Skeletal muscle satellite cell (primary cell): ENCODE results near the gene CALN1.
"Not testable (repeated sequence)": the region's sequence is repeated elsewhere in the genome, so short reads cannot be mapped to it uniquely, and the experiment has no call there.

Source experiments
- H3K27me3 ChIP-seq: 2 replicates; pipeline ENCODE4 v1.7.0; 2013; ENCODE audit warnings: low read length; ENCODE audit not compliant: control insufficient read depth, insufficient read depth
- H3K36me3 ChIP-seq: 2 replicates; pipeline ENCODE4 v1.7.0; 2013; ENCODE audit warnings: mild to moderate bottlenecking, control low read depth, low read length; ENCODE audit not compliant: insufficient read depth
- H3K4me1 ChIP-seq: 2 replicates; pipeline ENCODE4 v1.7.0; 2013; ENCODE audit warnings: low read length; ENCODE audit not compliant: control insufficient read depth, insufficient read depth
- H3K4me2 ChIP-seq: 2 replicates; pipeline ENCODE4 v1.7.0; 2013; ENCODE audit warnings: mild to moderate bottlenecking, low read length
- H3K4me3 ChIP-seq: 2 replicates; pipeline ENCODE4 v1.7.0; 2013; ENCODE audit warnings: low read length
- H3K9ac ChIP-seq: 2 replicates; pipeline ENCODE4 v1.7.0; 2013; ENCODE audit warnings: mild to moderate bottlenecking, low read depth, low read length, moderate library complexity
- H3K9me3 ChIP-seq: replicated peaks from 2 replicates; pipeline ENCODE4 v1.7.0; 2013; ENCODE audit warnings: mild to moderate bottlenecking, control low read depth, low read length

CALN1 gene

DNA sequence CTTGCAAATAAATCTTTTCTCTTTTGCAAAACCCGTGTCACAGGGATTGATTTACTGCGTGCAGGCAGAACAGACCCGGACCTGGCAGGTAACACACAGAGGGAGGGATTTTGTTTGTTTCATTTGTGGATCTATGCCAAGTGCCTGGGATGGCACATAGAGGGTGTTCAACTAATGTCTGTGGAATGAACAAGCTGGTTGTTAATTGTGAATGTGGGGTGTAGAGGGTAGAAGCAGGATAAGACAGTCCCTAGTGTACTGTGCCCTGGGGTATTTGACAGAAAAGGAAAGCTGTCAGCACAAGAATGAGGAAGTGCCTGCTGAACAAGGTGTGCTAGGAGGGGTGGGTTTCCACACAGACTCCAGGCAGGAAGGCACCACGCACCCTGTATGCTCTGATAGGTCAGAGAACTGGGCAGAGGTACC is 331.8 kb downstream of the CALN1 start:
- no peak overlapping the region for H3K4me2 ChIP-seq
- H3K27me3 ChIP-seq: no peaks in the 10 kb centered on the region

DNA sequence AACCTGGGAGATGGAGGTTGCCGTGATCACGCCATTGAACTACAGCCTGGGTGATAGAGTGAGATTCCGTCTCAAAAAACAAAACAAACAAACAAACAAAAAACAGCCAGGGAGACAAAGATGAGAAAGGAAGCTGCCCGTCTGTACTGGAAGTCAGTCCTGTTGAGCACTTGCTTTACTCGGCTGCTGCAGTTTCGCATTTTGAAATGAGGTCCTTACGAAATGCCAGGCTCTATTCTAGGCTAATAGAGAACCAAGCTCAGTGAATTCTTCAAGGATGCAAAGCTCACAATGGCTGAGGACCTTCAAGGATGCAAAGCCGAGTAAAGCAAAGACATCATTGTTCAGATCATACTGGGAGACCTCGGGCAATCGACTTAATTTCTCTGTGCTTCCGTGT is 333.3 kb downstream of the CALN1 start:
- Histone ChIP-seq H3K4me1 (no peaks in the 10 kb centered on the region), H3K4me2 (no peak overlapping the region), H3K9ac (no peak overlapping the region), H3K9me3 (peaks cover 5% of the 10 kb centered on the region), H3K27me3 (no peaks in the 10 kb centered on the region), H3K36me3 (no peaks in the 10 kb centered on the region), H3K4me3 (no peak overlapping the region)

More for the DNA sequence above, 331.8 kb downstream of the CALN1 start:
- H3K4me3 ChIP-seq: no peak overlapping the region
- no peaks in the 10 kb centered on the region for H3K4me1 ChIP-seq
- peaks cover 5% of the 10 kb centered on the region for H3K9me3 ChIP-seq
- H3K9ac ChIP-seq: no peak overlapping the region
- H3K36me3 ChIP-seq: no peaks in the 10 kb centered on the region

DNA sequence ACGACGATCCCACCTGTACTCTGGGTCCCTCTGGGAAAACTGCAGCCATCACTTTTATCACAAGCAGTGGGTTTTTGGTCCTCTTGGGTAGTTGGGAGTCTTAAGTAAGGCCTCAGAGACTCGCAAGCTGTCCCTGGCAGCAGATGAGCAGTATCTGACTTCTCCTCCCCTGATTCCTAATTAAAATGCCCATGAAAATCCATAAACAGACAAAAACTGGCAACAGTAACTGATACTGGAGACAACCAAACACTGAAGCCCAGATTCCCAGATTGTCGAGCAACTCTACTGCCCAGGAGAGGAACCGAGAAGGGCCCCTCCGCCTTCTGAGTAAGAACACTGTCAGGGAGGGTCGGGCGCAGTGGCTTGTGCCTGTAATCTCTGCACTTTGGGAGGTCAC is 333.8 kb downstream of the CALN1 start:
- H3K9ac ChIP-seq: no peak overlapping the region
- H3K4me2 ChIP-seq: no peak overlapping the region
- H3K36me3 ChIP-seq: no peaks in the 10 kb centered on the region
- no peaks in the 10 kb centered on the region for H3K4me1 ChIP-seq
- H3K4me3 ChIP-seq: no peak overlapping the region
- H3K9me3 ChIP-seq: peaks cover 5% of the 10 kb centered on the region
- no peaks in the 10 kb centered on the region for H3K27me3 ChIP-seq

DNA sequence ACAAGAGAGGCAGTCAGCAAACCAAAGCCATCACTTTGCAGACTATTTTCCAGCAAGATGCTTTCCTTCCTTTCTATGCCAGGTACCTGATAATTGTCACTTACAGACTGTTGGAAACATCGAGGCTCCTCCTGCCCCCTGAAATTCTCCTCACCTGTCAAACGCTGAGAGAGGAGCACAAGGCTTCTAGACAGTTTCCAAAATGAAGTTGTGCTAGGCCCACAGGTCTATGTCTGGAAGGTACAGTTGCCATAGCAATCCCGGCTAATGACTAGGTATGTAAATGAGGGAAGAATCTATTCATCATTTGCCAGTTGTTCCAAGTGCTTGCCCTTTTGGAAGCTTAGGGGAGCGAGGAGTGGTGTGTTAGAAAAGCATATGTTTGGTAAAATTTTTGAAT is 334.4 kb downstream of the CALN1 start:
- no peak overlapping the region for H3K4me2 ChIP-seq
- H3K4me1 ChIP-seq: no peaks in the 10 kb centered on the region
- no peak overlapping the region for H3K4me3 ChIP-seq
- no peak overlapping the region for H3K9ac ChIP-seq
- H3K27me3 ChIP-seq: no peaks in the 10 kb centered on the region
- H3K9me3 ChIP-seq: peaks cover 5% of the 10 kb centered on the region
- H3K36me3 ChIP-seq: no peaks in the 10 kb centered on the region

GRCh38 chr7:72072901-72073300 is 339.2 kb downstream of the CALN1 start:
- Histone ChIP-seq H3K4me2 (no peak overlapping the region), H3K9ac (no peak overlapping the region), H3K36me3 (no peaks in the 10 kb centered on the region), H3K4me3 (no peak overlapping the region), H3K4me1 (no peaks in the 10 kb centered on the region), H3K27me3 (no peaks in the 10 kb centered on the region), H3K9me3 (no peaks in the 10 kb centered on the region)

DNA sequence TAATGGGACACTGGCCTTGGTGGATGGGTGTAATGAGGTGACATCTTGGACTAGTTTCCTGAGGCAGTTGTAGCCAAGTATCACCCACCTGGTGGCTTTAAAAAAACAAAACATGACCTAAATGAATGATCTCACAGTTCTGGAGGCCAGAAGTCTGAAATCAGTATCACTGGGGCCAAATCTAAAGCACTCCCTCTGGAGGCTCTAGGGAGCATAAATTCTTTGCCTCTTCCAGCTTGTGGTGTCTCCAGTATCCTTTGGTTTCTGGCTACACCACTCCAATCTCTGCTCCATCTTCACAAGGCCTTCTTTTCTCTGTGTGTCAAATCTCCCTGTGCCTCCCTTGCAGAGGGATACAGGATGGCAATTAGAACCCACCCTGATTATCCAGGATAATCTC is 342.9 kb downstream of the CALN1 start:
- H3K9ac ChIP-seq: no peak overlapping the region
- H3K27me3 ChIP-seq: no peaks in the 10 kb centered on the region
- H3K4me3 ChIP-seq: no peak overlapping the region
- H3K9me3 ChIP-seq: peaks cover 2% of the 10 kb centered on the region
- no peaks in the 10 kb centered on the region for H3K4me1 ChIP-seq
- H3K36me3 ChIP-seq: no peaks in the 10 kb centered on the region
- H3K4me2 ChIP-seq: no peak overlapping the region

- not testable (repeated sequence) for H3K4me2 ChIP-seq, H3K4me3 ChIP-seq, H3K9me3 ChIP-seq, H3K9ac ChIP-seq, H3K27me3 ChIP-seq, H3K4me1 ChIP-seq, H3K36me3 ChIP-seq
Observed at GRCh38 chr7:72065764-72066163, 346.4 kb downstream of the CALN1 start.

DNA sequence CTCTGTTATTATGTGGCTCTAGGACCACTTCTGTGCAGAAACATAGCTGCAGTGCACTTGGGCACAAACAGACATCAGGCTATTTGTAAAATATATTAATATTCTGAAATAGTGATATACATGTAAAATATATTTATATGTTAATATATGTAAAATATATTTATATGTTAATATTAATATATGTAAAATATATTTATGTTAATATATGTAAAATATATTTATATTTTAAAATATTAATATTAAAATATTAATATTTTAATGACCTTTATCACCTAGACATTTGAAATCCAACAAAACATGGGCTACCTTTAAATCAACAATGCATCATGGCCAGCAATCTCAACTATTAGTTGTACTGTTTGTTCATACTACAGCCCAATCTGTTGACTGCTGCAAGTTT is 347.2 kb downstream of the CALN1 start:
- no peaks in the 10 kb centered on the region for H3K4me1 ChIP-seq
- H3K4me2 ChIP-seq: no peak overlapping the region
- H3K9me3 ChIP-seq: peaks cover 2% of the 10 kb centered on the region
- H3K36me3 ChIP-seq: no peaks in the 10 kb centered on the region
- no peak overlapping the region for H3K9ac ChIP-seq
- H3K27me3 ChIP-seq: no peaks in the 10 kb centered on the region
- H3K4me3 ChIP-seq: no peak overlapping the region

DNA sequence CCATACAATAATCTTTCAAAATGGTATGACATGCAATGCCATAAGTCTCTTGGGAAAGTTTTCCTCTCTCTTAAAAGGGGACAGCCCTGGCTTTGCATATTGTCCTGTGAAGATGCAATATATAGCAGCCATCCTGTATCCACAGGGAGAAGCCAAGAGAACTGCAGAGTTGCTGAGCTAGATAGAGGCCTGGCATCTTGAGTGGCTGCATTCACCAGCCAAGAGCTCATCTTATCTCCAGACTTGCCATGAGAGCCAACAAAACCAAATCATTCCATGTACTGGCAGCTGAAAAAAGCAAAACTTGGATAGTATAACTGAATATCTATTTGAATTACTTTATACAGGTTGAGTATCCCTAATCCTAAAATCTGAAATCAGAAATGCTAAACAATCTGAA is 348.8 kb downstream of the CALN1 start:
- no peak overlapping the region for H3K4me3 ChIP-seq
- no peaks in the 10 kb centered on the region for H3K27me3 ChIP-seq
- H3K4me2 ChIP-seq: no peak overlapping the region
- H3K9me3 ChIP-seq: peaks cover 2% of the 10 kb centered on the region
- no peak overlapping the region for H3K9ac ChIP-seq
- H3K4me1 ChIP-seq: no peaks in the 10 kb centered on the region
- H3K36me3 ChIP-seq: no peaks in the 10 kb centered on the region

DNA sequence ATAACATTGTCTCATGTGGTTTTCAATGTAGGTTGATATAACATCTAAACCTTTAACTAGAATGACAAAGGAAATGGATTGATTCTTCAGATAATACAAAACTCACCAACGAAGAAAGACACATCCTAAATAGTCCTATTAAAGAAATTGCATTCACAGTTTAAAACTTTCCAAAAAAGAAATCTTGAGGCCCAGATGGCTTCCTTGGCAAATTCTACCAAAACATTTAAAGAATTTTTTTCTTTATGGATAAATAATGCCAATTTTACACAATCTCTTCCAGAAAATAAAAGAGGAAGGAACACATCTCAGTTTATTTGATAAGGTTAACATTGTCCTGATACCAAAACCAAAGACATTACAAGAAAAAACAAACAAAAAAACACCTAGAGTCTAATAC is 349.5 kb downstream of the CALN1 start:
- no peak overlapping the region for H3K4me3 ChIP-seq
- no peak overlapping the region for H3K4me2 ChIP-seq
- H3K27me3 ChIP-seq: no peaks in the 10 kb centered on the region
- H3K4me1 ChIP-seq: no peaks in the 10 kb centered on the region
- no peaks in the 10 kb centered on the region for H3K36me3 ChIP-seq
- peaks cover 2% of the 10 kb centered on the region for H3K9me3 ChIP-seq
- H3K9ac ChIP-seq: no peak overlapping the region

GRCh38 chr7:72059925-72060324 is 352.2 kb downstream of the CALN1 start:
- Histone ChIP-seq H3K9ac (no peak overlapping the region), H3K9me3 (no peaks in the 10 kb centered on the region), H3K4me1 (no peaks in the 10 kb centered on the region), H3K27me3 (no peaks in the 10 kb centered on the region), H3K4me3 (no peak overlapping the region), H3K36me3 (no peaks in the 10 kb centered on the region), H3K4me2 (no peak overlapping the region)

- Histone ChIP-seq H3K9ac (no peak overlapping the region), H3K27me3 (no peaks in the 10 kb centered on the region), H3K4me2 (no peak overlapping the region), H3K9me3 (no peaks in the 10 kb centered on the region), H3K36me3 (no peaks in the 10 kb centered on the region), H3K4me3 (no peak overlapping the region), H3K4me1 (no peaks in the 10 kb centered on the region)
Observed at GRCh38 chr7:72058579-72058978, 353.6 kb downstream of the CALN1 start.
